DND-41 (cell line): ENCODE measurements around the gene HAUS1.
"Not testable (repeated sequence)": the region's sequence is repeated elsewhere in the genome, so short reads cannot be mapped to it uniquely, and the experiment has no call there.

Experiments
- ATAC-seq: fragments of 200-7000 bp; cut with Tn5 transposase; 3 replicates; pipeline ENCODE4 v1.9.1; 2021; ENCODE audit warnings: low read depth; ENCODE audit not compliant: insufficient read depth
- DNase-seq: peaks from one replicate; pipeline ENCODE4 v3.0.0-alpha.2; 2020
- H2AFZ ChIP-seq: 2 replicates; pipeline ENCODE4 v1.6.0; 2012; ENCODE audit warnings: low read depth, low read length
- H3K27ac ChIP-seq: 2 replicates; pipeline ENCODE4 v1.5.1; 2012; ENCODE audit warnings: low read length, inconsistent platforms
- H3K27me3 ChIP-seq: fragments of 200-600 bp; sonication (generic); 2 replicates; pipeline ENCODE4 v1.6.0; 2012; ENCODE audit warnings: low read length, mild to moderate bottlenecking, inconsistent platforms; ENCODE audit not compliant: insufficient read depth, poor library complexity
- H3K36me3 ChIP-seq: 2 replicates; pipeline ENCODE4 v1.5.1; 2012; ENCODE audit warnings: low read length, inconsistent platforms; ENCODE audit not compliant: insufficient read depth
- H3K4me1 ChIP-seq: 2 replicates; pipeline ENCODE4 v1.5.1; 2012; ENCODE audit warnings: mild to moderate bottlenecking, low read length; ENCODE audit not compliant: insufficient read depth
- H3K4me2 ChIP-seq: 2 replicates; pipeline ENCODE4 v1.6.0; 2012; ENCODE audit warnings: mild to moderate bottlenecking, moderate library complexity, low read length, inconsistent platforms; ENCODE audit not compliant: insufficient read depth
- H3K4me3 ChIP-seq, 2 experiments: fragments of 200-600 bp in 1 of 2; shearing (Covaris generic) in 1 of 2; 2 replicates each; pipeline ENCODE4 v1.5.1; 2012 to 2016; ENCODE audit warnings: inconsistent platforms in 2 of 2, low read length in 2 of 2, mild to moderate bottlenecking in 2 of 2, low read depth in 1 of 2, moderate library complexity in 1 of 2
- H3K79me2 ChIP-seq: 2 replicates; pipeline ENCODE4 v1.6.0; 2012; ENCODE audit warnings: low read length, inconsistent platforms; ENCODE audit not compliant: insufficient read depth
- H3K9ac ChIP-seq: 2 replicates; pipeline ENCODE4 v1.6.0; 2012; ENCODE audit warnings: low read depth, mild to moderate bottlenecking, inconsistent platforms, low read length, moderate library complexity
- H3K9me3 ChIP-seq: 2 replicates; pipeline ENCODE4 v1.5.1; 2012; ENCODE audit warnings: low read length, moderate library complexity, mild to moderate bottlenecking, inconsistent platforms; ENCODE audit not compliant: insufficient read depth, severe bottlenecking
- H4K20me1 ChIP-seq: 2 replicates; pipeline ENCODE4 v1.6.0; 2012; ENCODE audit warnings: low read length; ENCODE audit not compliant: insufficient read depth
- EZH2 ChIP-seq: IDR thresholded peaks from 3 replicates; pipeline ENCODE4 v1.6.1; 2012; ENCODE audit warnings: borderline replicate concordance, low read depth, mild to moderate bottlenecking, moderate library complexity, low read length, inconsistent platforms; ENCODE audit not compliant: severe bottlenecking
- TF ChIP-seq, protein P1 (sequence below): IDR thresholded peaks from 2 replicates; pipeline ENCODE4 v1.5.1; 2012; ENCODE audit warnings: borderline replicate concordance, low read length, moderate library complexity, mild to moderate bottlenecking; ENCODE audit not compliant: poor library complexity, severe bottlenecking; ENCODE audit errors: extremely low read depth

HAUS1 gene

DNA sequence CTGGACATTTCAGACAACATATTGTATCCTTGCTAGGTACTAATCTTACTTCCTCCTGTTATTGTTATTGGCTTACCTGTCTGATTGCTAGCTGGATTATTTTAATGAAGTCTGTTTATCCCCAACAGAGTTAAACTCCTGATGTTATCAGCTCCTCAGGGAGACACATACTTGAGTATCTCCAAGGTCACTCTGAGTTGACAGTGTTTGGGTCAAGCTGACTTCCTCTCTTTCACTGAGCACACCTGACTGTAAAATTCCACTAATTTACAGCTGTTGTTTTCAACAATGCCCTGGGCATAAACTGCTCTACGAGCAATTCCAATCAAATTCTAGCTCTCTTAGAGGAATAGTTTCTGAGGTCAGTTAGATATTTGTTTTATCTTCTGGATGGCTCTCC, 9.6 kb downstream of the HAUS1 start:
- Histone ChIP-seq H2AFZ (no peak overlapping the region), H3K9me3 (no peaks in the 10 kb centered on the region), H3K4me2 (no peak overlapping the region), H3K27me3 (no peaks in the 10 kb centered on the region), H3K4me1 (peaks cover 11% of the 10 kb centered on the region), H3K4me3 (no peak overlapping the region), H3K27ac (no peak overlapping the region), H4K20me1 (no peaks in the 10 kb centered on the region), H3K36me3 (peaks cover 66% of the 10 kb centered on the region), H3K9ac (no peak overlapping the region), H3K79me2 (peaks cover 45% of the 10 kb centered on the region)
- no peak for ATAC-seq
- no peak for TF ChIP-seq EZH2
- TF ChIP-seq, protein P1, sequence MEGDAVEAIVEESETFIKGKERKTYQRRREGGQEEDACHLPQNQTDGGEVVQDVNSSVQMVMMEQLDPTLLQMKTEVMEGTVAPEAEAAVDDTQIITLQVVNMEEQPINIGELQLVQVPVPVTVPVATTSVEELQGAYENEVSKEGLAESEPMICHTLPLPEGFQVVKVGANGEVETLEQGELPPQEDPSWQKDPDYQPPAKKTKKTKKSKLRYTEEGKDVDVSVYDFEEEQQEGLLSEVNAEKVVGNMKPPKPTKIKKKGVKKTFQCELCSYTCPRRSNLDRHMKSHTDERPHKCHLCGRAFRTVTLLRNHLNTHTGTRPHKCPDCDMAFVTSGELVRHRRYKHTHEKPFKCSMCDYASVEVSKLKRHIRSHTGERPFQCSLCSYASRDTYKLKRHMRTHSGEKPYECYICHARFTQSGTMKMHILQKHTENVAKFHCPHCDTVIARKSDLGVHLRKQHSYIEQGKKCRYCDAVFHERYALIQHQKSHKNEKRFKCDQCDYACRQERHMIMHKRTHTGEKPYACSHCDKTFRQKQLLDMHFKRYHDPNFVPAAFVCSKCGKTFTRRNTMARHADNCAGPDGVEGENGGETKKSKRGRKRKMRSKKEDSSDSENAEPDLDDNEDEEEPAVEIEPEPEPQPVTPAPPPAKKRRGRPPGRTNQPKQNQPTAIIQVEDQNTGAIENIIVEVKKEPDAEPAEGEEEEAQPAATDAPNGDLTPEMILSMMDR: no peak
- DNase-seq: no peak

DNA sequence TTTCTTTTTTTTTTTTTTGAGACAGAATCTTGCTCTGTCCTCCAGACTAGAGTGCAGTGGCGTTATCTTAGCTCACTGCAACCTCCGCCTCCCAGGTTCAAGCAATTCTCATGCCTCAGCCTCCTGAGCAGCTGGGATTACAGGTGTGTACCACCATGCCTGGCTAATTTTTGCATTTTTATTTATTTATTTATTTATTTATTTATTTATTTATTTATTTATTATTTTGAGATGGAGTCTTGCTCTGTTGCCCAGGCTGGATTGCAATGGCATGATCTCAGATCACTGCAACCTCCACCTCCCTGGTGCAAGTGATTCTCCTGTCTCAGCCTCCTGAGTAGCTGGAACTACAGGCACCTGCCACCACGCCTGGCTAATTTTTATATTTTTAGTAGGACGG, 22.4 kb downstream of the HAUS1 start:
- not testable (repeated sequence) for ATAC-seq, H4K20me1 ChIP-seq, DNase-seq, H3K27ac ChIP-seq, H3K79me2 ChIP-seq, H3K9ac ChIP-seq, H2AFZ ChIP-seq, H3K4me3 ChIP-seq, H3K4me2 ChIP-seq, H3K27me3 ChIP-seq, H3K9me3 ChIP-seq, H3K4me1 ChIP-seq
- H3K36me3 ChIP-seq: peaks cover 70% of the 10 kb centered on the region

DNA sequence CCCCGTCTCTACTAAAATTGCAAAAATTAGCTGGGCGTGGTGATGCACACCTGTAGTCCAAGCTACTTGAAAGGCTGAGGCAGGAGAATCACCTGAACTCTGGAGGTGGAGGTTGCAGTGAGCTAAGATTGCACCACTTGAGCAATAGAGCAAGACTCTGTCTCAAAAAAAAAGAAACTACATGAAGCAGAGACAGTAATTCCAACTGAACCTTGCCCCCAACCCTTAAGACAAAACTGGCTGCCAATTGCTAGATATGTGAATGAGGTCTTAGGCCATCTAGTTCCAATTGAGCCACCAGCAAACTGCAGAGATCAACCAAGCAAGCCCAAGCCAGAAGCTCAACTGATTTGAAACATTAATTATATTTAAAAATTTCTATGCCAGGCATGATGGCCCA, 25.9 kb downstream of the HAUS1 start:
- no peak for TF ChIP-seq EZH2
- TF ChIP-seq, protein P1: no peak
- Histone ChIP-seq H3K4me1 (no peaks in the 10 kb centered on the region), H3K9ac (no peak overlapping the region), H3K27ac (no peak overlapping the region), H3K4me2 (no peak overlapping the region), H3K9me3 (no peaks in the 10 kb centered on the region), H3K36me3 (peaks cover 41% of the 10 kb centered on the region), H4K20me1 (no peaks in the 10 kb centered on the region), H3K4me3 (no peak overlapping the region), H2AFZ (no peak overlapping the region), H3K27me3 (no peaks in the 10 kb centered on the region), H3K79me2 (no peaks in the 10 kb centered on the region)
- ATAC-seq (no peak), DNase-seq (no peak)

DNA sequence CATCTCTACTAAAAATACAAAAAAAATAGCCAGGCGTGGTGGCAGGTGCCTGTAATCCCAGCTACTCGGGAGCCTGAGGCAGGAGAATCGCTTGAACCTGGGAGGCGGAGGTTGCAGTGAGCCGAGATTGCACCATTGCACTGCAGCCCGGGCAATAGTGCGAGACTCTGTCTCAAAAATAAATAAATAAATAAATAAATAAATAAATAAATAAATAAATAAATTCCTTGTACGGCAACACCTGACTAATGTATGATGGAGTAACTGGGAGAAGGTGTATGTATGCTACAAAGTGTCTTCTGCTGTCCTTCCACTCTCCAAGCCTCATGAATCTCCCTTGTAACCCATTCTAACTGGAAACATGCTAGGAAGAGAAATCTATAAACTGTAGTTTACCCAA, 26.4 kb downstream of the HAUS1 start:
- not testable (repeated sequence) for H3K79me2 ChIP-seq, H3K4me1 ChIP-seq, DNase-seq, ATAC-seq, H4K20me1 ChIP-seq, H3K9me3 ChIP-seq, H3K27ac ChIP-seq, H3K27me3 ChIP-seq, H3K4me2 ChIP-seq, H3K4me3 ChIP-seq, H2AFZ ChIP-seq, H3K9ac ChIP-seq
- peaks cover 38% of the 10 kb centered on the region for H3K36me3 ChIP-seq
